K562 (cell line): Measurements from ENCODE around the gene ILKAP. TPM values are rescaled to one million over a fixed set of nuclear protein-coding genes. Genes with fewer than 3 reads are reported as not detected.

Source experiments
- CREB3L1 ChIP-seq: fragments of 450-650 bp; IDR thresholded peaks from 2 replicates; pipeline ENCODE4 v1.6.1; 2014; ENCODE audit warnings: low read depth, mild to moderate bottlenecking, moderate library complexity, borderline replicate concordance
- ELK1 ChIP-seq: sonication (generic); formaldehyde crosslinking; IDR thresholded peaks from 2 replicates; pipeline ENCODE4 v1.8.1; 2022; ENCODE audit warnings: missing genetic modification reagents
- ETV6 ChIP-seq, 3 experiments: fragments of 150-350 bp in 1 of 3; sonication (generic) in 1 of 3; formaldehyde crosslinking in 1 of 3; IDR thresholded peaks; 2 replicates each; pipeline versions ENCODE4 v1.6.1 to v1.8.0; 2014 to 2022; ENCODE audit warnings: borderline replicate concordance in 2 of 3, low read depth in 2 of 3, antibody characterized with exemption in 1 of 3, low read length in 1 of 3, mild to moderate bottlenecking in 1 of 3, missing genetic modification reagents in 1 of 3
- FOS ChIP-seq: IDR thresholded peaks from 3 replicates; pipeline ENCODE4 v1.6.1; 2011; ENCODE audit not compliant: insufficient read length; ENCODE audit errors: extremely low read depth
- HDAC1 ChIP-seq, 2 experiments: fragments of 450-650 bp; IDR thresholded peaks; 2 replicates each; pipeline ENCODE4 v1.6.1; 2016 to 2017; ENCODE audit warnings: inconsistent platforms in 1 of 2, mild to moderate bottlenecking in 1 of 2, moderate library complexity in 1 of 2
- HMGXB4 ChIP-seq: sonication (generic); formaldehyde crosslinking; IDR thresholded peaks from 2 replicates; pipeline ENCODE4 v1.8.1; 2023; ENCODE audit warnings: mild to moderate bottlenecking, missing genetic modification reagents
- KLF16 ChIP-seq: IDR thresholded peaks from 2 replicates; pipeline ENCODE4 v1.6.1; 2016; ENCODE audit warnings: antibody characterized with exemption
- LARP7 ChIP-seq: fragments of 450-650 bp; IDR thresholded peaks from 2 replicates; pipeline ENCODE4 v1.6.1; 2016
- MECOM ChIP-seq: fragments of 250-450 bp; sonication (Bioruptor Pico); IDR thresholded peaks from 2 replicates; pipeline ENCODE4 v1.8.0; 2022; ENCODE audit warnings: inconsistent platforms
- PBX2 ChIP-seq, 2 experiments: IDR thresholded peaks in 1 of 2; conservative IDR thresholded peaks in 1 of 2; 2 replicates each; pipeline ENCODE4 v1.6.1; 2016; ENCODE audit warnings: low read depth in 2 of 2, mild to moderate bottlenecking in 1 of 2, missing compliant biosample characterization in 1 of 2, missing genetic modification characterization in 1 of 2, moderate library complexity in 1 of 2
- PREB ChIP-seq: sonication (generic); formaldehyde crosslinking; IDR thresholded peaks from 2 replicates; pipeline ENCODE4 v1.8.1; 2023; ENCODE audit warnings: mild to moderate bottlenecking, missing genetic modification reagents
- RFX7 ChIP-seq: fragments of 250-450 bp; sonication (Bioruptor Pico); IDR thresholded peaks from 2 replicates; pipeline ENCODE4 v1.5.1; 2021; ENCODE audit warnings: mild to moderate bottlenecking
- SREBF1 ChIP-seq: fragments of 150-350 bp; IDR thresholded peaks from 2 replicates; pipeline ENCODE4 v1.6.1; 2014; ENCODE audit warnings: antibody characterized with exemption, low read depth, low read length, borderline replicate concordance
- ZBTB34 ChIP-seq: fragments of 250-450 bp; sonication (Bioruptor Pico); IDR thresholded peaks from 2 replicates; pipeline ENCODE4 v1.8.0; 2021; ENCODE audit warnings: mild to moderate bottlenecking, moderate library complexity
- ZNF695 ChIP-seq: fragments of 450-650 bp; formaldehyde crosslinking; IDR thresholded peaks from 2 replicates; pipeline ENCODE4 v1.4.0; 2020; ENCODE audit warnings: mild to moderate bottlenecking, moderate library complexity
- ZSCAN32 ChIP-seq: fragments of 450-650 bp; formaldehyde crosslinking; IDR thresholded peaks from 2 replicates; pipeline ENCODE4 v1.4.0; 2020; ENCODE audit warnings: mild to moderate bottlenecking, moderate library complexity
- polyA plus RNA-seq, 8 experiments: library from polyadenylated mRNA; depleted of rRNA in 4 of 8; stranded (reverse) in 5 of 8; unstranded in 3 of 8; fragments of >200 nt; fragmentation: Nextera tagmentation in 2 of 8; fragmentation: Illumina TruSeq in 1 of 8; extraction: Ambion mirVana in 2 of 8; extraction: Trizol in 1 of 8; gene quantifications; 2 replicates each; pipeline versions ENCODE4 v1.2.1 to v1.2.3, GENCODE V29; 2011 to 2014; ENCODE audit warnings: inconsistent platforms in 1 of 8, missing spikeins in 1 of 8
- total RNA-seq, 7 experiments: library from RNA; depleted of rRNA in 6 of 7; stranded (reverse); fragments of >200 nt in 6 of 7; fragmentation: Illumina TruSeq in 2 of 7; extraction: Trizol in 2 of 7; gene quantifications; 2 replicates each; pipeline versions ENCODE4 v1.2.1 to v1.2.3, GENCODE V29; 2011 to 2021; ENCODE audit warnings: low replicate concordance in 1 of 7

ILKAP gene
- total and polyA plus RNA-seq, 9 of the 15 experiments (the other 6 are each of a cell fraction or from before 2014, with no cell fraction given) = 3.1 to 43.9 (median 20.7) TPM

GRCh38 chr2:238238766-238239542, 35.5 kb upstream of the ILKAP start (continued):
- TF ChIP-seq PBX2 (CRISPR knock-in tag; IDR thresholded peaks at IDR 0.05; ENCODE audit: low read depth) (no peak), PBX2 (tag; conservative IDR thresholded peaks at IDR 0.05; ENCODE audit: low read depth) (no peak), PREB (CRISPR knock-in tag) (no peak), FOS (no peak), CREB3L1 (peak; percentile 76; the same call in 1 of the 2 replicates), ETV6 (IDR thresholded peaks at IDR 0.05; ENCODE audit: borderline replicate concordance in 1 of 2, low read depth in 2 of 2, low read length in 1 of 2) (no peak), ETV6 (CRISPR knock-in tag; IDR thresholded peaks at IDR 0.05; ENCODE audit: borderline replicate concordance) (peak; percentile 97; the same call in 1 of the 2 replicates), HMGXB4 (CRISPR knock-in tag) (peak; percentile 87; the same call in 1 of the 2 replicates), HDAC1 (IDR thresholded peaks at IDR 0.05) (0 out of 4 replicates have a peak, but pooled peaks of 1 of the 2 experiments have one; percentile 46), ZSCAN32 (CRISPR knock-in tag) (no peak), MECOM (CRISPR knock-in tag) (no peak), ZNF695 (CRISPR knock-in tag) (no peak), KLF16 (no peak), SREBF1 (no peak), ZBTB34 (CRISPR knock-in tag) (peak; percentile 34; the same call in 1 of the 2 replicates), LARP7 (no peak), RFX7 (no peak), ELK1 (CRISPR knock-in tag) (no peak)
